RWPE2 (cell line): ENCODE results near the gene RARA.
A peak's percentile ranks its signal among the peaks of the same experiment; 100 is the strongest.

ENCODE experiments used
- ATAC-seq: fragments of 200-7000 bp; cut with Tn5 transposase; 3 replicates; pipeline ENCODE4 v1.9.1; 2021; ENCODE audit warnings: low read depth
- DNase-seq: peaks from one replicate; pipeline ENCODE4 v3.0.0-alpha.2; 2020; ENCODE audit warnings: low spot score
- H3K27ac ChIP-seq: fragments of 450-650 bp; 2 replicates; pipeline ENCODE4 v1.5.1; 2017; ENCODE audit warnings: mild to moderate bottlenecking; ENCODE audit not compliant: poor library complexity, severe bottlenecking
- H3K27me3 ChIP-seq: fragments of 250-450 bp; sonication (Bioruptor Pico); 2 replicates; pipeline ENCODE4 v1.5.1; 2021; ENCODE audit warnings: mild to moderate bottlenecking, moderate library complexity; ENCODE audit not compliant: insufficient read depth, poor library complexity, severe bottlenecking
- H3K36me3 ChIP-seq: fragments of 250-450 bp; sonication (Bioruptor Pico); 2 replicates; pipeline ENCODE4 v1.5.1; 2020; ENCODE audit warnings: low read depth, mild to moderate bottlenecking, moderate library complexity
- H3K4me1 ChIP-seq: fragments of 250-450 bp; sonication (Bioruptor Pico); 2 replicates; pipeline ENCODE4 v1.5.1; 2021; ENCODE audit warnings: mild to moderate bottlenecking, moderate library complexity; ENCODE audit not compliant: insufficient read depth, poor library complexity, severe bottlenecking
- H3K4me3 ChIP-seq: fragments of 250-450 bp; sonication (Bioruptor Pico); 2 replicates; pipeline ENCODE4 v1.5.1; 2021; ENCODE audit warnings: mild to moderate bottlenecking, moderate library complexity; ENCODE audit not compliant: severe bottlenecking
- H3K9me3 ChIP-seq: fragments of 250-450 bp; sonication (Bioruptor Pico); 2 replicates; pipeline ENCODE4 v1.5.1; 2021; ENCODE audit warnings: mild to moderate bottlenecking, moderate library complexity; ENCODE audit not compliant: severe bottlenecking
- TF ChIP-seq, protein P1 (sequence below): fragments of 450-650 bp; IDR thresholded peaks from one replicate; pipeline ENCODE4 v1.5.1; 2017; ENCODE audit warnings: mild to moderate bottlenecking, moderate library complexity; ENCODE audit not compliant: poor library complexity, severe bottlenecking

RARA gene

DNA sequence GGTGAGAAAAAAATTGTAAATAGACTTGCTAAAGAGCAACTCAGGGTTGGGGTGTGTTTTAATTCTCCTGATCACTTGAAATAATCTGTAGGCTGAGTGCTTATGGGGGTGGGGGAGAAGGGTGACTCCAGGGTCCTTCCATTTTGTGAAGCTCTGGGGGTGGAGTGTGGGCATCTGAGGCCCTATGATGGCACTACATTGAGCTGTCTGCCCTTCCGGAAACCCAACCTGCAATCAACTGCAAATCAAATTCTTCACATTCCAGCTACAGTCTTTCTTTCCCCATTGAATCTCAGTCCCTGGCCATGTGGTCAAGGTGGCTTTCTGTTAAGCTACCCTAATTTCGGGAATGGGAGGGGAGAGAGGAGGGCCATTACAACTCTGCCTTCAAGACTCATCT is 27.3 kb upstream of the RARA start:
- ATAC-seq (no peak), DNase-seq (no peak)
- Histone ChIP-seq H3K4me1 (peaks cover 18% of the 10 kb centered on the region), H3K27me3 (no peaks in the 10 kb centered on the region), H3K9me3 (no peaks in the 10 kb centered on the region), H3K27ac (no peak overlapping the region), H3K36me3 (peaks cover 32% of the 10 kb centered on the region), H3K4me3 (no peak overlapping the region)
- TF ChIP-seq, protein P1, sequence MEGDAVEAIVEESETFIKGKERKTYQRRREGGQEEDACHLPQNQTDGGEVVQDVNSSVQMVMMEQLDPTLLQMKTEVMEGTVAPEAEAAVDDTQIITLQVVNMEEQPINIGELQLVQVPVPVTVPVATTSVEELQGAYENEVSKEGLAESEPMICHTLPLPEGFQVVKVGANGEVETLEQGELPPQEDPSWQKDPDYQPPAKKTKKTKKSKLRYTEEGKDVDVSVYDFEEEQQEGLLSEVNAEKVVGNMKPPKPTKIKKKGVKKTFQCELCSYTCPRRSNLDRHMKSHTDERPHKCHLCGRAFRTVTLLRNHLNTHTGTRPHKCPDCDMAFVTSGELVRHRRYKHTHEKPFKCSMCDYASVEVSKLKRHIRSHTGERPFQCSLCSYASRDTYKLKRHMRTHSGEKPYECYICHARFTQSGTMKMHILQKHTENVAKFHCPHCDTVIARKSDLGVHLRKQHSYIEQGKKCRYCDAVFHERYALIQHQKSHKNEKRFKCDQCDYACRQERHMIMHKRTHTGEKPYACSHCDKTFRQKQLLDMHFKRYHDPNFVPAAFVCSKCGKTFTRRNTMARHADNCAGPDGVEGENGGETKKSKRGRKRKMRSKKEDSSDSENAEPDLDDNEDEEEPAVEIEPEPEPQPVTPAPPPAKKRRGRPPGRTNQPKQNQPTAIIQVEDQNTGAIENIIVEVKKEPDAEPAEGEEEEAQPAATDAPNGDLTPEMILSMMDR, result no peak

DNA sequence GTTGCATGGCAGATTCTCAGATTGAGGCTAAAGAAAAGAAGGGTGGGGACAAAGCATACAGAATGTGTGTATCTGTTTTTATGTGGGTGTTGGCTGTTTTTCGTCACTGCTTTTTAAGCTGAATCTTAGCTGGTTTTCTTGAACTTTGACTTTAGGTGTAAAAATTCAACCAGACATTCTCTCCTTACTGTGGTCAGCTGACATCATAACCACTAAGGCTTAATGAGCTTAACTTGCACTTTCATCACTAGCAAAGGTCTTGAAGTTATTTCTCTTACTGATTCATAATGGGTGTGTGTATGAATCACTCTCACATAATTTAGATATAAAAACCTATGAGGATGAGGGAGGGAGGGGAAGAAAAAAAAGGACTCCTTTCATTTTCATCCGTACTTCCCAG is 25.3 kb upstream of the RARA start:
- Histone ChIP-seq H3K4me1 (peaks cover 18% of the 10 kb centered on the region), H3K36me3 (peaks cover 15% of the 10 kb centered on the region), H3K4me3 (peak overlapping the region; percentile 23), H3K9me3 (no peaks in the 10 kb centered on the region), H3K27ac (peak overlapping the region; percentile 88), H3K27me3 (no peaks in the 10 kb centered on the region)
- TF ChIP-seq, protein P1, result no peak
- DNase-seq, result no peak
- peak; percentile 46 for ATAC-seq

DNA sequence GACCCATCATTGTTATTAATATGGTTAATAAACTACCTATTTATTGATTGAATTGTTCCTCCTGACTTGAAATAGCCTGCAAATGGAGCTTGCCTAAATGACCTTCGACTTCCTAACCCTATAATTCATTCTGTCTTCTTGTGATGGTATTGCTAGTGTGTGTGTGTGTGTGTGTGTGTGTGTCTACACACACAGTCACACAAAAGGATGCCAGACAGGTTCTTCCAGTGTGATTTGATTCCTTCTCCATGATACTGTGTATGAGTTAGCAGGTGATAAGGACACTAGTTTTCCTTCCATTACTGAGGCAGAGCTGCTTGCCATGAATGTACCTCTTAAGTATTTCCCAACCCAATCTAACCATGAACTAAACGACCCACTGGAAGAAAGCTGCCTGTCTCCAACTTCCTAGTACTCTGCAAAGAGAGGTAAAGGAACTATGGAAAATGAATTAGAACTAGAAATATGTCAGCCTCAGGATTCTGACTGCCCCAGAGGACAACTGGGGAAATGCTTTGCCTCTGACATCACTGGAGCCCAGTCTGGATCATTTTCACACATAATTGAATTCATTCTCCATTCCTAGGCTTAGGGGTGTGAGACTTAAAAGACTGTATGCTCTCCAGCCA is 24.8 kb upstream of the RARA start:
- peak; percentile 22; the same call in 2 of the 3 replicates for ATAC-seq
- Histone ChIP-seq H3K4me1 (peaks cover 22% of the 10 kb centered on the region), H3K36me3 (peaks cover 15% of the 10 kb centered on the region), H3K4me3 (peak overlapping the region; percentile 23), H3K27ac (peak overlapping the region; percentile 88), H3K9me3 (no peaks in the 10 kb centered on the region), H3K27me3 (no peaks in the 10 kb centered on the region)
- TF ChIP-seq, protein P1, result peak; percentile 15
- DNase-seq, result no peak

DNA sequence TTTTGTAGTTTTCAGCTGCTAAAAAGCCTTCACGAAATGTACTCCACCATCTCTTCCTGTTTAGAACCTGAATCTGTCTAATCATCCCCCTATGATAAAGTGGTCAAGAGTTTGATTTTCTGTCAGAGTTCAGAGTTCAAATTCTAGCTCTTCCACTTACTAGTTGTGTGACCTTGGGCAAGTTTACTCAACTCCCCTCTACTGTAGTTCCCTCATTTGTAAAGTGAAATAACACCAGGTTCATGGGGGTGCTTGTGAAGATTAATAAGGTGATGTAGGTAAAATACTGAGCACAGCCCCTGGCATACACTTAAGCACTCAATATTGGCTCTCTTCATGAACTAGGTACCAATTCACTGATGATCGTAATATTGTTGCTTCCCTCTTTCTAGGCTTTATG is 22.5 kb upstream of the RARA start:
- Histone ChIP-seq H3K4me1 (peaks cover 31% of the 10 kb centered on the region), H3K36me3 (peaks cover 29% of the 10 kb centered on the region), H3K4me3 (no peak overlapping the region), H3K27ac (no peak overlapping the region), H3K27me3 (no peaks in the 10 kb centered on the region), H3K9me3 (no peaks in the 10 kb centered on the region)
- TF ChIP-seq, protein P1, result no peak
- ATAC-seq, result no peak
- DNase-seq, result no peak

DNA sequence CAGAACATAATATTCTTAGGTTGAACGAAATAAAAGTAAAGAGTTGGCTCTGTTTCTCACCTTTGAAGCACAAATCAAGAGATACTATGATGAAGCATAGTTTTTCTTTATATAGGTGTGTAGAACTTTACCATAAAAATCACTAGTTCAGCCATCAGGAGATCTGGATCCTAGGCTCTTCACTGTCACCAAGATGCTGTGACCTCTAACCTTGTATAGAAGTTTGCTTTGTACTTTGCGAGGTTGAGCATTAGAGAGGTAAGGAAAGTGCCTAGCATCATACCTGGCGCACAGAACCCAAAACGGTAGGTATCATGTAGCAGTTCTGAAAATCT is 21.9 kb upstream of the RARA start:
- no peak overlapping the region for H3K4me3 ChIP-seq
- peaks cover 31% of the 10 kb centered on the region for H3K4me1 ChIP-seq
- ATAC-seq (no peak), DNase-seq (no peak)
- peaks cover 35% of the 10 kb centered on the region for H3K36me3 ChIP-seq
- H3K9me3 ChIP-seq, result no peaks in the 10 kb centered on the region
- no peak overlapping the region for H3K27ac ChIP-seq
- no peaks in the 10 kb centered on the region for H3K27me3 ChIP-seq
- TF ChIP-seq, protein P1, result no peak
